Transverse colon (tissue), 4 donors: ENCODE data around the gene BTLA. TPM values are rescaled to one million over a fixed set of nuclear protein-coding genes. Genes with fewer than 3 reads are reported as not detected.
"Not testable (repeated sequence)": the region's sequence is repeated elsewhere in the genome, so short reads cannot be mapped to it uniquely, and the experiment has no call there.

Experiments used
- DNase-seq: peaks from one replicate; pipeline ENCODE4 v3.0.0-alpha.2; 2019
- H3K27ac ChIP-seq, 4 donors: fragments of 200-600 bp; sonication (generic); 2 replicates each; pipeline ENCODE4 v1.5.1; 2016 to 2018; ENCODE audit warnings: inconsistent platforms in 4 of 4
- H3K27me3 ChIP-seq: fragments of 200-600 bp; sonication (generic); 2 replicates; pipeline ENCODE4 v1.5.1; 2017; ENCODE audit warnings: inconsistent platforms
- H3K36me3 ChIP-seq, 4 donors: fragments of 200-600 bp; sonication (generic); 2 replicates each; pipeline ENCODE4 v1.5.1; 2017 to 2019; ENCODE audit warnings: inconsistent platforms in 4 of 4
- H3K4me1 ChIP-seq, 4 donors: fragments of 200-600 bp; sonication (generic); 2 replicates each; pipeline ENCODE4 v1.5.1; 2017 to 2020; ENCODE audit warnings: inconsistent platforms in 4 of 4
- H3K4me3 ChIP-seq, 4 donors: fragments of 200-600 bp; sonication (generic); 1 replicate in 1 of 4; 2 replicates in 3 of 4; pipeline versions ENCODE4 v1.5.1 to v1.6.1; 2017 to 2019; ENCODE audit warnings: inconsistent platforms in 4 of 4
- H3K9me3 ChIP-seq, 2 donors: fragments of 200-600 bp; sonication (generic); 2 replicates each; pipeline ENCODE4 v1.5.1; 2017 to 2019; ENCODE audit warnings: inconsistent platforms in 2 of 2
- EP300 ChIP-seq: sonication (generic); formaldehyde crosslinking; IDR thresholded peaks from one replicate; pipeline ENCODE4 v1.6.1; 2017; ENCODE audit warnings: antibody characterized with exemption, low read depth
- POLR2A ChIP-seq: fragments of 450-650 bp; IDR thresholded peaks from one replicate; pipeline ENCODE4 v1.6.1; 2016; ENCODE audit warnings: antibody characterized with exemption, mild to moderate bottlenecking, moderate library complexity
- POLR2AphosphoS5 ChIP-seq, 3 donors: sonication (generic); formaldehyde crosslinking; IDR thresholded peaks; one replicate each; pipeline ENCODE4 v1.6.1; 2016; ENCODE audit warnings: antibody characterized with exemption in 3 of 3
- WGBS, 2 donors: methylation state at CpG; one replicate each; pipeline ENCODE4 v1.1.5; 2018; ENCODE audit warnings: low coverage in 1 of 2; 5-methylcytosine and 5-hydroxymethylcytosine counted together
- in situ Hi-C, 4 donors: fragments of 200-750 bp; cut with MboI; loops; one replicate each; pipeline versions ENCODE4 v1.15.0 to v1.15.1; 2017; ENCODE audit warnings: low sequenced_read_pairs in 3 of 4, low pct_ligation_motif_present in 1 of 4, low pct_unique_long_range_greater_than_20kb in 1 of 4
- intact Hi-C: fragments of 100-400 bp; cut with DNase I; formaldehyde crosslinking; loops from one replicate; pipeline ENCODE4 v1.15.1; 2023; ENCODE audit warnings: low total_unique reads
- total RNA-seq, 4 donors: library from RNA; depleted of rRNA; stranded (reverse); fragments of >200 nt; gene quantifications; one replicate each; pipeline ENCODE4 v1.1.0, GENCODE V29; 2016
- TF ChIP-seq, protein P1 (sequence below), 5 experiments: fragments of 200-600 bp in 3 of 5; fragments of 450-650 bp in 2 of 5; sonication (generic) in 3 of 5; IDR thresholded peaks; 1 replicate in 2 of 5; 2 replicates in 3 of 5; pipeline ENCODE4 v1.5.1; 2016 to 2017; ENCODE audit warnings: antibody characterized with exemption in 5 of 5, inconsistent platforms in 3 of 5, mild to moderate bottlenecking in 2 of 5, moderate library complexity in 1 of 5

The BTLA gene
- total RNA-seq, 4 donors from 2014 or later = 0.82 to 12.9 TPM; not detected in 2

DNA sequence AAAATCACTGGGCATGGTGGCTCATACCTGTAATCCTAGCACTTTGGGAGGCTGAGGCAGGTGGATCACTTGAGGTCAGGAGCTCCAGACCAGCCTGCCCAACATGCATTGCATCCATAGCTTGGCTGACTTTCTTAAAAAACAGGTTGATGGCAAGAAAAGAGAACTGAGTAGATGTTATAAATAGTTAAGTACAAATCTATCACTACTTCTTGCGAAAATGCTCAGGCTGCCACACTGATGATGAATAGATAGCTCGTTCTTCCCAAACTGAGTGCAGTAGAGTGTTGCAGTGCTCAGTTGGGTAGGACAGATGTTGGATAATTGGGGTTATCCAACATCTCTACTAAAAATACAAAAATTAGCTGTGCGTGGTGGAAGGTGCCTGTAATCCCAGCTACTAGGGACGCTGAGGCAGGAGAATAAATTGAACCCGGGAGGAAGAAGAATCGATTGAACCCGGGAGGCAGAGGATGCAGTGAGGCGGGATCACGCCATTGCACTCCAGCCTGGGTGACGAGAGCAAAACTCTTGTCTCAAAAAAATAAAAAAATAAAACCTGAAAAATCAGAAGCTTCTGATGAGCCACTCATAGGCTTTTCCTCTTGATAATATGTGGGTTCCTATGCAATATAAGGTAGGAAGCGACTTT, 1.2 kb downstream of the BTLA start:
- Histone ChIP-seq H3K27ac (no peak overlapping the region), H3K4me3 (peak overlapping the region in 1 of 4 donors; percentile 15), H3K9me3 (no peaks in the 10 kb centered on the region), H3K4me1 (peaks cover 0 to 6% (median 0%) of the 10 kb centered on the region in 4 donors), H3K27me3 (no peaks in the 10 kb centered on the region), H3K36me3 (no peaks in the 10 kb centered on the region)
- in situ Hi-C loops (no loop called here), intact Hi-C loops (no loop called here)
- WGBS, 2 donors = 78 to 93% methylated on average over 11 of the region's 11 CpGs
- no peak for TF ChIP-seq POLR2A
- no peak for TF ChIP-seq EP300
- TF ChIP-seq, protein P1, sequence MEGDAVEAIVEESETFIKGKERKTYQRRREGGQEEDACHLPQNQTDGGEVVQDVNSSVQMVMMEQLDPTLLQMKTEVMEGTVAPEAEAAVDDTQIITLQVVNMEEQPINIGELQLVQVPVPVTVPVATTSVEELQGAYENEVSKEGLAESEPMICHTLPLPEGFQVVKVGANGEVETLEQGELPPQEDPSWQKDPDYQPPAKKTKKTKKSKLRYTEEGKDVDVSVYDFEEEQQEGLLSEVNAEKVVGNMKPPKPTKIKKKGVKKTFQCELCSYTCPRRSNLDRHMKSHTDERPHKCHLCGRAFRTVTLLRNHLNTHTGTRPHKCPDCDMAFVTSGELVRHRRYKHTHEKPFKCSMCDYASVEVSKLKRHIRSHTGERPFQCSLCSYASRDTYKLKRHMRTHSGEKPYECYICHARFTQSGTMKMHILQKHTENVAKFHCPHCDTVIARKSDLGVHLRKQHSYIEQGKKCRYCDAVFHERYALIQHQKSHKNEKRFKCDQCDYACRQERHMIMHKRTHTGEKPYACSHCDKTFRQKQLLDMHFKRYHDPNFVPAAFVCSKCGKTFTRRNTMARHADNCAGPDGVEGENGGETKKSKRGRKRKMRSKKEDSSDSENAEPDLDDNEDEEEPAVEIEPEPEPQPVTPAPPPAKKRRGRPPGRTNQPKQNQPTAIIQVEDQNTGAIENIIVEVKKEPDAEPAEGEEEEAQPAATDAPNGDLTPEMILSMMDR (IDR thresholded peaks at IDR 0.05) = no peak
- no peak for TF ChIP-seq POLR2AphosphoS5 (IDR thresholded peaks at IDR 0.05)
- no peak for DNase-seq

DNA sequence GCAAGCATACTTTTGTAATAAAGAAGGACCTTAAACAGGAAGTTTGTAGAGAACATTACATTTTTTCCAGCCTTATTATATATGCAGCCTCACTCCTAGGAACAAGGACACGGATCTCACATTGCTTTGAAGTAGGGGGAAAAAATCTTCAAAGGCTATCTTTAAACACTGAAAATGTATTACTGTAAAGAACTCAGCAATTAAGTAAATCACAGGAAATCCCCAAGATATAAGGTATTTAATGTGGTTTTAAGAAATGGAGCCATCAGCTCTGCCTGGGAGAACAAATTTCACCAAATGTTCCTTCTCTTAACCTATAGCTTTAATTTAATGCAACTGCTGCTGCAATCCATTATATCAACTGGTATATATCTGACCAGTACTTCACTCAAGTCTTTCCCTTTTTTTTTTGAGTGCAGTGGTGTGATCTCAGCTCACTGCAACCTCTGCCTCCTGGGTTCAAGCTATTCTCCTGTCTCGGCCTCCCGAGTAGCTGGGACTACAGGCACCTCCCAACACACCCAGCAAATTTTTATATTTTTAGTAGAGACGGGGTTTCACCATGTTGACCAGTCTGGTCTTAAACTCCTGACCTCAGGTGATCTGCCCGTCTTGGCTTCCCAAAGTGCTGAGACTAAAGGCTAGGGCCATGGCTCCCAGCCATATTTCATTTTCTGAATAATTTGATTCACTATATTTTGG, 2.8 kb downstream of the BTLA start:
- DNase-seq = no peak
- TF ChIP-seq, protein P1 (IDR thresholded peaks at IDR 0.05) = no peak
- TF ChIP-seq EP300 (no peak), POLR2AphosphoS5 (IDR thresholded peaks at IDR 0.05) (no peak), POLR2A (no peak)
- Histone ChIP-seq H3K27ac (no peak overlapping the region), H3K36me3 (no peaks in the 10 kb centered on the region), H3K4me1 (peaks cover 0 to 12% (median 0%) of the 10 kb centered on the region in 4 donors), H3K27me3 (no peaks in the 10 kb centered on the region), H3K4me3 (no peak overlapping the region), H3K9me3 (no peaks in the 10 kb centered on the region)
- in situ Hi-C loops (no loop called here), intact Hi-C loops (no loop called here)
- WGBS, 2 donors = 77 to 80% methylated on average over 3 to 5 of the region's 5 CpGs

DNA sequence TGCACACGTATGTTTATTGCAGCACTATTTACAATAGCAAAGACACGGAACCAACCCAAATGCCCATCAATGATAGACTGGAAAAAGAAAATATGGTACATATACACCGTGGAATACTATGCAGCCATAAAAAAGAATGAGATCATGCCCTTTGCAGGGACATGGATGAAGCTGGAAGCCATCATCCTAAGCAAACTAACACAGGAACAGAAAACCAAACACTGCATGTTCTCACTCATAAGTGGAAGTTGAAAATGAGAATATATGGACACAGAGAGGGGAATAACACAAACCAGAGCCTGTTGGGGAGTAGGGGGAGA, 4.9 kb downstream of the BTLA start:
- H3K4me3 ChIP-seq, H3K27me3 ChIP-seq, in situ Hi-C loops, H3K36me3 ChIP-seq, DNase-seq, H3K9me3 ChIP-seq, H3K27ac ChIP-seq, intact Hi-C loops: not testable (repeated sequence)
- H3K4me1 ChIP-seq = peaks cover 0 to 18% (median 0%) of the 10 kb centered on the region in 4 donors
- 96 to 97% methylated on average over 3 of the region's 3 CpGs for WGBS, 2 donors

DNA sequence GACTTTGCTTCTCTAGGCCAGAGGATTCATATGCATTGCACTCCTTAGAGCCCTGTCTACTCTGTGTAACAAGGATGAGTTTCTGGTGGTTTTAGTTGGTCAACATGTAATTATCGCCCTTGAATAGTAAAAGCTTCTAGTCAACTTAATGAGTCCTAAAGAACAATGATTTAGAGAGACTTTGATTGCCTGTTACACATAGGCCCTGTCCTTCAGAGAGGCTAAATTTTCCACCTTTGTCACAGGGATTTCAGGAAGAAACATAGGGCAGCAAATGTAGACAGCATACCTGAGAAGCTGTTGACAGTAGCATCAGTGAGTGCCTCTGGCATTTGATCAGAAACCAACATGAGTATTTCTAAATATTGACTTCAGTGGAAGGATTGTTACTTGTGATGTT, 7.1 kb downstream of the BTLA start:
- intact Hi-C loops = no loop called here
- 71 to 91% methylated on average over 1 of the region's 1 CpG for WGBS, 2 donors
- Histone ChIP-seq H3K27ac (no peak overlapping the region), H3K36me3 (no peaks in the 10 kb centered on the region), H3K4me3 (no peak overlapping the region), H3K27me3 (no peaks in the 10 kb centered on the region), H3K4me1 (peaks cover 0 to 18% (median 0%) of the 10 kb centered on the region in 4 donors), H3K9me3 (no peaks in the 10 kb centered on the region)
- no peak for DNase-seq
- TF ChIP-seq, protein P1 (IDR thresholded peaks at IDR 0.05) = no peak
- TF ChIP-seq EP300 (no peak), POLR2A (no peak), POLR2AphosphoS5 (IDR thresholded peaks at IDR 0.05) (no peak)
- in situ Hi-C loops = no loop called here
